ENCODE measurements around the gene PTGES3. TPM values are rescaled to one million over a fixed set of nuclear protein-coding genes. Genes with fewer than 3 reads are reported as not detected.

PTGES3 gene
- total RNA-seq, 1 donor: 96.7 TPM

GRCh38 chr12:56634242-56634836 is 53.7 kb downstream of the PTGES3 start:
- DNase-seq (ENCODE audit: low read depth): no peak
- no peak for TF ChIP-seq CTCF (IDR thresholded peaks at IDR 0.05; ENCODE audit: insufficient read depth, low read depth, low read length)
- peak overlapping the region; percentile 85 for H3K4me3 ChIP-seq (ENCODE audit: low read depth, low read length)

- DNase-seq (ENCODE audit: low read depth): no peak
- TF ChIP-seq CTCF (IDR thresholded peaks at IDR 0.05; ENCODE audit: insufficient read depth, low read depth, low read length): no peak
Observed at GRCh38 chr12:56633468-56634241, 54.4 kb downstream of the PTGES3 start.

GRCh38 chr12:56632701-56633467 is 55.2 kb downstream of the PTGES3 start:
- peak overlapping the region; percentile 29 for H3K4me3 ChIP-seq (ENCODE audit: low read depth, low read length)
- DNase-seq (ENCODE audit: low read depth): no peak
- no peak for TF ChIP-seq CTCF (IDR thresholded peaks at IDR 0.05; ENCODE audit: insufficient read depth, low read depth, low read length)

More at GRCh38 chr12:56633468-56634241, 54.4 kb downstream of the PTGES3 start:
- peak overlapping the region; percentile 85 for H3K4me3 ChIP-seq (ENCODE audit: low read depth, low read length)

- peak overlapping the region; percentile 29 for H3K4me3 ChIP-seq (ENCODE audit: low read depth, low read length)
- DNase-seq (ENCODE audit: low read depth): peak; percentile 54
- TF ChIP-seq CTCF (IDR thresholded peaks at IDR 0.05; ENCODE audit: insufficient read depth, low read depth, low read length): no peak
Observed at GRCh38 chr12:56631790-56632700, 56.0 kb downstream of the PTGES3 start.

GRCh38 chr12:56630180-56630632 is 57.9 kb downstream of the PTGES3 start, which contains the start of gene BAZ2A:
Gene BAZ2A (minus strand): TSS chr12:56630326. CDS start chr12:56617530, 12,796 bp downstream.
- peak within 1 kb of the TSS; percentile 79 for H3K4me3 ChIP-seq (ENCODE audit: low read depth, low read length)
- peak; percentile 78 for DNase-seq (ENCODE audit: low read depth)
- no peak for TF ChIP-seq CTCF (IDR thresholded peaks at IDR 0.05; ENCODE audit: insufficient read depth, low read depth, low read length)
